Neural cell (in vitro differentiated cells): ENCODE results near the gene C4B. TPM values are rescaled to one million over a fixed set of nuclear protein-coding genes. Genes with fewer than 3 reads are reported as not detected.
"Not testable (repeated sequence)": the region's sequence is repeated elsewhere in the genome, so short reads cannot be mapped to it uniquely, and the experiment has no call there.

ENCODE experiments used
- H2AFZ ChIP-seq: fragments of 200-600, 300-800 bp; sonication (generic), shearing (Covaris generic); 2 replicates; pipeline ENCODE4 v1.6.0; 2014; ENCODE audit warnings: low read depth, mild to moderate bottlenecking, antibody characterized with exemption, low read length, moderate library complexity
- H3F3A ChIP-seq: fragments of 200-600 bp; shearing (Covaris generic); 2 replicates; pipeline ENCODE4 v1.6.1; 2016; ENCODE audit warnings: mild to moderate bottlenecking, moderate library complexity, mixed read lengths, antibody characterized with exemption, low read length; ENCODE audit not compliant: insufficient read depth, poor library complexity, severe bottlenecking
- H3K27ac ChIP-seq: fragments of 200-600, 300-800 bp; sonication (generic), shearing (Covaris generic); 2 replicates; pipeline ENCODE4 v1.5.1; 2014; ENCODE audit warnings: mild to moderate bottlenecking, low read length, moderate library complexity
- H3K27me3 ChIP-seq: fragments of 300-800, 200-600 bp; sonication (generic), shearing (Covaris generic); 2 replicates; pipeline ENCODE4 v1.6.0; 2014; ENCODE audit warnings: mild to moderate bottlenecking, low read depth, low read length, moderate library complexity; ENCODE audit not compliant: insufficient read depth
- H3K36me3 ChIP-seq: fragments of 300-800, 200-600 bp; sonication (generic), shearing (Covaris generic); 2 replicates; pipeline ENCODE4 v1.5.1; 2014; ENCODE audit warnings: mild to moderate bottlenecking, antibody characterized with exemption, low read length, moderate library complexity; ENCODE audit not compliant: insufficient read depth
- H3K4me2 ChIP-seq: fragments of 300-800, 200-600 bp; sonication (generic), shearing (Covaris generic); 2 replicates; pipeline ENCODE4 v1.6.0; 2014; ENCODE audit warnings: mild to moderate bottlenecking, low read length
- H3K4me3 ChIP-seq: fragments of 300-800, 200-600 bp; sonication (generic), shearing (Covaris generic); 2 replicates; pipeline ENCODE4 v1.5.1; 2014; ENCODE audit warnings: mild to moderate bottlenecking, low read length, moderate library complexity
- H3K79me2 ChIP-seq: fragments of 200-600 bp; shearing (Covaris generic); replicated peaks from 2 replicates; pipeline ENCODE4 v1.6.0; 2014; ENCODE audit warnings: mild to moderate bottlenecking, low read length, moderate library complexity; ENCODE audit not compliant: insufficient read depth
- H3K9ac ChIP-seq: fragments of 300-800, 200-600 bp; sonication (generic), shearing (Covaris generic); 2 replicates; pipeline ENCODE4 v1.6.1; 2016; ENCODE audit warnings: mild to moderate bottlenecking, low read length, mixed read lengths
- H3K9me2 ChIP-seq: fragments of 200-600 bp; shearing (Covaris generic); 2 replicates; pipeline ENCODE4 v1.6.1; 2016; ENCODE audit warnings: mild to moderate bottlenecking, low read length, mixed read lengths; ENCODE audit not compliant: insufficient read depth
- H3K9me3 ChIP-seq: fragments of 200-600, 300-800 bp; sonication (generic), shearing (Covaris generic); 2 replicates; pipeline ENCODE4 v1.6.1; 2016; ENCODE audit warnings: mild to moderate bottlenecking, mixed run types, low read length, moderate library complexity, mixed read lengths
- H4K20me1 ChIP-seq: fragments of 200-600 bp; shearing (Covaris generic); 2 replicates; pipeline ENCODE4 v1.6.1; 2016; ENCODE audit warnings: mild to moderate bottlenecking, mixed run types; ENCODE audit not compliant: insufficient read depth
- CTCF ChIP-seq: fragments of 450-650 bp; IDR thresholded peaks from 2 replicates; pipeline ENCODE4 v1.5.1; 2014; ENCODE audit warnings: antibody characterized with exemption, mild to moderate bottlenecking, moderate library complexity; ENCODE audit not compliant: poor library complexity, severe bottlenecking
- EP300 ChIP-seq: fragments of 450-650 bp; conservative IDR thresholded peaks from 2 replicates; pipeline ENCODE4 v1.6.1; 2014; ENCODE audit warnings: antibody characterized with exemption, mild to moderate bottlenecking, moderate library complexity; ENCODE audit not compliant: poor library complexity, severe bottlenecking
- EZH2 ChIP-seq: fragments of 200-600, 300-800 bp; shearing (Covaris generic), sonication (generic); IDR thresholded peaks from 2 replicates; pipeline ENCODE4 v1.6.1; 2014; ENCODE audit warnings: antibody characterized with exemption, low read length, borderline replicate concordance, mild to moderate bottlenecking; ENCODE audit not compliant: insufficient read depth, poor library complexity, severe bottlenecking
- MXI1 ChIP-seq: fragments of 450-650 bp; conservative IDR thresholded peaks from 2 replicates; pipeline ENCODE4 v1.6.1; 2014; ENCODE audit warnings: antibody characterized with exemption, mild to moderate bottlenecking; ENCODE audit not compliant: poor library complexity, severe bottlenecking
- POLR2AphosphoS5 ChIP-seq: IDR thresholded peaks from 2 replicates; pipeline ENCODE4 v1.6.1; 2012
- RAD21 ChIP-seq: fragments of 450-650 bp; conservative IDR thresholded peaks from 2 replicates; pipeline ENCODE4 v1.6.1; 2014; ENCODE audit warnings: antibody characterized with exemption, mild to moderate bottlenecking, moderate library complexity
- SMC3 ChIP-seq: fragments of 450-650 bp; conservative IDR thresholded peaks from 2 replicates; pipeline ENCODE4 v1.6.1; 2014; ENCODE audit warnings: antibody characterized with exemption, mild to moderate bottlenecking, moderate library complexity; ENCODE audit not compliant: poor library complexity
- TAF1 ChIP-seq: IDR thresholded peaks from 2 replicates; pipeline ENCODE4 v1.6.1; 2012; ENCODE audit warnings: low read depth
- polyA plus RNA-seq: library from polyadenylated mRNA; depleted of rRNA; stranded (reverse); fragments of >200 nt; gene quantifications from 2 replicates; pipeline ENCODE4 v1.2.3, GENCODE V29; 2014
- TF ChIP-seq, protein P1 (sequence below): IDR thresholded peaks from 2 replicates; pipeline ENCODE4 v1.6.1; 2012; ENCODE audit warnings: borderline replicate concordance

C4B gene
- polyA plus RNA-seq, 1 donor from 2014 or later: 4.6 TPM

DNA sequence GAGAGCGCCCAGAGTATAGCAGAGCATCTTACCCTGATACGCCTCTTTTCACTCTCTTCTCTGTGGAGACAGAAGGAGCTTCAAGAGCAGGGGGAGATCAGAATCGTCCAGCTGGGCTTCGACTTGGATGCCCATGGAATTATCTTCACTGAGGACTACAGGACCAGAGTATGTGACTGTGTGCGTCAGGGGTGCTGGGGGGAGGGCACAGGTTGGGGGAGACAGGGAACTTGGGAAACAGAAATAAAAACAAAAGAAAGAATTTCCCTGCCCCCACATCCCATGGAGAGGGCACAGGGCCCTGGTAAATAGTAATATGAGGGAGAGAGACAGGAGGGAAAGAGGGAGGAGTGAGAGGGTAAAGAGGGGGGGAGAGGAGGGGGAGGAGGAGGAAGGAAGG is 35.8 kb upstream of the C4B start:
- Histone ChIP-seq H3K36me3 (no peaks in the 10 kb centered on the region), H3K27ac (no peak overlapping the region), H3K9ac (no peak overlapping the region), H3K4me3 (no peak overlapping the region), H3F3A (no peaks in the 10 kb centered on the region), H2AFZ (no peak overlapping the region), H3K9me2 (no peaks in the 10 kb centered on the region), H3K4me2 (no peak overlapping the region), H3K79me2 (peaks cover 5% of the 10 kb centered on the region), H4K20me1 (no peaks in the 10 kb centered on the region), H3K27me3 (no peaks in the 10 kb centered on the region), H3K9me3 (no peaks in the 10 kb centered on the region)
- TF ChIP-seq TAF1 (no peak), POLR2AphosphoS5 (no peak), MXI1 (no peak), EP300 (no peak), RAD21 (no peak), EZH2 (no peak), CTCF (no peak), SMC3 (no peak)
- TF ChIP-seq, protein P1, sequence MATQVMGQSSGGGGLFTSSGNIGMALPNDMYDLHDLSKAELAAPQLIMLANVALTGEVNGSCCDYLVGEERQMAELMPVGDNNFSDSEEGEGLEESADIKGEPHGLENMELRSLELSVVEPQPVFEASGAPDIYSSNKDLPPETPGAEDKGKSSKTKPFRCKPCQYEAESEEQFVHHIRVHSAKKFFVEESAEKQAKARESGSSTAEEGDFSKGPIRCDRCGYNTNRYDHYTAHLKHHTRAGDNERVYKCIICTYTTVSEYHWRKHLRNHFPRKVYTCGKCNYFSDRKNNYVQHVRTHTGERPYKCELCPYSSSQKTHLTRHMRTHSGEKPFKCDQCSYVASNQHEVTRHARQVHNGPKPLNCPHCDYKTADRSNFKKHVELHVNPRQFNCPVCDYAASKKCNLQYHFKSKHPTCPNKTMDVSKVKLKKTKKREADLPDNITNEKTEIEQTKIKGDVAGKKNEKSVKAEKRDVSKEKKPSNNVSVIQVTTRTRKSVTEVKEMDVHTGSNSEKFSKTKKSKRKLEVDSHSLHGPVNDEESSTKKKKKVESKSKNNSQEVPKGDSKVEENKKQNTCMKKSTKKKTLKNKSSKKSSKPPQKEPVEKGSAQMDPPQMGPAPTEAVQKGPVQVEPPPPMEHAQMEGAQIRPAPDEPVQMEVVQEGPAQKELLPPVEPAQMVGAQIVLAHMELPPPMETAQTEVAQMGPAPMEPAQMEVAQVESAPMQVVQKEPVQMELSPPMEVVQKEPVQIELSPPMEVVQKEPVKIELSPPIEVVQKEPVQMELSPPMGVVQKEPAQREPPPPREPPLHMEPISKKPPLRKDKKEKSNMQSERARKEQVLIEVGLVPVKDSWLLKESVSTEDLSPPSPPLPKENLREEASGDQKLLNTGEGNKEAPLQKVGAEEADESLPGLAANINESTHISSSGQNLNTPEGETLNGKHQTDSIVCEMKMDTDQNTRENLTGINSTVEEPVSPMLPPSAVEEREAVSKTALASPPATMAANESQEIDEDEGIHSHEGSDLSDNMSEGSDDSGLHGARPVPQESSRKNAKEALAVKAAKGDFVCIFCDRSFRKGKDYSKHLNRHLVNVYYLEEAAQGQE: no peak

DNA sequence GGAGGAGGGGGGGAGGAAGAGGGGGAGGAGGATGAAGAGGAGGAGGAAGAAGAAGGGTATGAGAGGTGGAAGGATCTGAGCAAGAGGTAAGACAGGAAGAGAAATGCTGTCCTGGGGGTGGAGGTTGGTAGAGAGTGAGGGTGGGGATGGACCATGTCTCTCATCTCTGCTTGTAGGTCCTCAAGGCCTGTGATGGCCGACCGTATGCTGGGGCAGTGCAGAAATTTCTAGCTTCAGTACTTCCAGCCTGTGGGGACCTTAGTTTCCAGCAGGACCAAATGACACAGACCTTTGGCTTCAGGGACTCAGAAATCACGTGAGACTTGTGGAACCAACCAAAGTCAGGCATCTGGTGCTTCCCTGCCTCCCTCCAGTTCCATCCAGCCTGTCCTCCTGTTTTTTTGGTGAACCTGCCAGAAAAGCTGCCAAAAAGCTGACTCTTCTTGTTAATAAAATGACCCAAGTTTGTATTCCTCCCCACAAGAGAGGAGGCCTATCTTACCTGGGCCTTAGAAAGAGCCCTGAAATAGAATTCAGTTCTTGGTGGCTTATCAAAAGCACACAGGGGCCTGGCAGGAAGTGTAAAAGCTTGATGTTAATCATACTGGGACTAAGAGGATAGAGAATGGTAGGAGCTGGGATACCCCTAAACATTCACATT is 35.2 kb upstream of the C4B start:
- TF ChIP-seq SMC3 (no peak), MXI1 (no peak), CTCF (no peak), TAF1 (no peak), EP300 (no peak), EZH2 (no peak), RAD21 (no peak), POLR2AphosphoS5 (no peak)
- TF ChIP-seq, protein P1: no peak
- Histone ChIP-seq H3K4me3 (no peak overlapping the region), H3K79me2 (no peaks in the 10 kb centered on the region), H4K20me1 (no peaks in the 10 kb centered on the region), H3K9me2 (no peaks in the 10 kb centered on the region), H3K36me3 (no peaks in the 10 kb centered on the region), H3K27me3 (no peaks in the 10 kb centered on the region), H2AFZ (no peak overlapping the region), H3K4me2 (no peak overlapping the region), H3F3A (no peaks in the 10 kb centered on the region), H3K27ac (no peak overlapping the region), H3K9me3 (no peaks in the 10 kb centered on the region), H3K9ac (no peak overlapping the region)

DNA sequence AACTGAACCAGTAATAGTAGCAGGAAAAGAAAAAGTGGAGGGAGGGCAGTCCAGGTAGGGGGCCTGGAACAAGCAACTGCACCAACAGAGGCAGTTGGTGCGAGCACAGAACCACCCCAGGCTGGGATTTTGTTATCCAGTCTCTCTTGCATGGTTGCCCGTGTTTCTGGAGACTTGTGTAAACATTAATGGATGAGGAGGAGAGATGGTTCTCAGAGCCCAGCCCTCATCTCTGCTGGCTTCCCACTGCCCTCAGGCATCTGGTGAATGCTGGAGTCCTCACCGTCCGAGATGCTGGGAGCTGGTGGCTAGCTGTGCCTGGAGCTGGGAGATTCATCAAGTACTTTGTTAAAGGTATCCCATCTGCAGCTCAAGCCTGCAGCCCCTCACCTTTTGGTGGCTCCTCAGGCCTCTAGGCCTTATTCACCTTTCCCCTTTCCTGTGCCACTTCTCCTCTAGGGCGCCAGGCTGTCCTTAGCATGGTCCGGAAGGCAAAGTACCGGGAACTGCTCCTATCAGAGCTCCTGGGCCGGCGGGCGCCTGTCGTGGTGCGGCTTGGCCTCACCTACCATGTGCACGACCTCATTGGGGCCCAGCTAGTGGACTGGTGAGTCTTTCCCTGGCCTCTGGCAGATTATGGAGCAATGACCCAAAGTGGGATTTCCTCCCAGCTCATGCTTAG is 34.3 kb upstream of the C4B start:
- H3K4me2 ChIP-seq, H3K27me3 ChIP-seq, H3K79me2 ChIP-seq, H3K9me2 ChIP-seq, H2AFZ ChIP-seq, H3K4me3 ChIP-seq, H4K20me1 ChIP-seq, H3K36me3 ChIP-seq, H3K27ac ChIP-seq, H3F3A ChIP-seq, H3K9me3 ChIP-seq, H3K9ac ChIP-seq: not testable (repeated sequence)
